A673 (cell line): ENCODE data around the gene IQGAP2.

Source experiments
- CTCF ChIP-seq: fragments of 300-800, 200-600 bp; sonication (generic); conservative IDR thresholded peaks from 2 replicates; pipeline ENCODE4 v1.5.1; 2017; ENCODE audit warnings: low read depth, mild to moderate bottlenecking, antibody characterized with exemption, low read length, moderate library complexity, mixed read lengths
- EZH2 ChIP-seq: fragments of 200-600 bp; sonication (generic); IDR thresholded peaks from 2 replicates; pipeline ENCODE4 v1.6.1; 2017; ENCODE audit warnings: borderline replicate concordance, low read depth, mild to moderate bottlenecking, mixed read lengths, antibody characterized with exemption, low read length; ENCODE audit not compliant: poor library complexity, severe bottlenecking

GRCh38 chr5:76729373-76730290 lies 326.5 kb downstream of the IQGAP2 start:
- TF ChIP-seq CTCF (no peak), EZH2 (no peak)
